Camera-type eye (tissue), 1 donor: ENCODE results near the gene TMEM183A. TPM values are rescaled to one million over a fixed set of nuclear protein-coding genes. Genes with fewer than 3 reads are reported as not detected.

Experiments
- total RNA-seq: library from RNA; depleted of rRNA; stranded (reverse); fragments of >200 nt; gene quantifications from one replicate; pipeline ENCODE4 v1.2.3, GENCODE V29; 2014

TMEM183A gene
- total RNA-seq = 76.5 TPM

GRCh38 chr1:203006948-203007871, at the start of gene TMEM183A:
Gene TMEM183A (plus strand): TSS chr1:203007374. CDS start chr1:203007466, 92 bp downstream.

GRCh38 chr1:202957733-202958543, 49.2 kb upstream of the TMEM183A start, which contains the start of gene ADIPOR1:
Gene ADIPOR1 (minus strand): TSS chr1:202958312. CDS start chr1:202951070, 7,242 bp downstream.

GRCh38 chr1:203026031-203026665, 19.0 kb downstream of the TMEM183A start, which contains the start of gene PPFIA4:
Gene PPFIA4 (plus strand): TSS chr1:203026491. CDS start chr1:203039009, 12,518 bp downstream.

Other genes starting within 250 kb of the TMEM183A start
- 369 TPM for gene KDM5B, start 199.0 kb upstream of the TMEM183A start, total RNA-seq
- gene PCAT6, start 196.4 kb upstream of the TMEM183A start, total RNA-seq = not detected
- gene RABIF, start 118.2 kb upstream of the TMEM183A start, total RNA-seq = 5.1 TPM
- gene KLHL12, start 80.1 kb upstream of the TMEM183A start, total RNA-seq = 30.7 TPM
- gene ADIPOR1, start 49.1 kb upstream of the TMEM183A start, total RNA-seq = 72.9 TPM
- gene CYB5R1, start 40.1 kb upstream of the TMEM183A start, total RNA-seq = 35.7 TPM
- 15.8 TPM for gene PPFIA4, start 19.1 kb downstream of the TMEM183A start, total RNA-seq
- 19.8 TPM for gene MYOG, start 78.6 kb downstream of the TMEM183A start, total RNA-seq
- gene ADORA1, start 120.4 kb downstream of the TMEM183A start, total RNA-seq = 1.9 TPM
- 4.5 TPM for gene MYBPH, start 168.5 kb downstream of the TMEM183A start, total RNA-seq
- 6.3 TPM for gene CHI3L1, start 179.3 kb downstream of the TMEM183A start, total RNA-seq
- not detected for gene CHIT1, start 222.3 kb downstream of the TMEM183A start, total RNA-seq